HCT116 (cell line): Measurements from ENCODE around the gene ZNF469. TPM values are rescaled to one million over a fixed set of nuclear protein-coding genes. Genes with fewer than 3 reads are reported as not detected.

Source experiments
- ATAC-seq: fragments of 200-7000 bp; cut with Tn5 transposase; 2 replicates; pipeline ENCODE4 v1.9.1; 2020; ENCODE audit warnings: mild to moderate bottlenecking, moderate library complexity
- BruUV-seq: library from RNA; stranded (reverse); fragments of 400-500 nt; replicated peaks from 2 replicates; lab custom pipeline; 2021; lab: Mats Ljungman, UMichigan
- CTCF ChIA-PET: fragments of 300-600 bp; sonication (Branson Sonifier 250); formaldehyde crosslinking; loops from one replicate; lab custom pipeline; 2021; ENCODE audit warnings: antibody characterized with exemption; lab: Charles Lee
- POLR2A ChIA-PET: fragments of 300-600, 350-600 bp; sonication (Branson Sonifier 250); formaldehyde crosslinking; loops from one replicate; lab custom pipeline; 2021; ENCODE audit warnings: antibody characterized with exemption; lab: Charles Lee
- RAD21 ChIA-PET, 2 experiments: fragments of 300-600 bp; sonication (Branson Sonifier 250); formaldehyde crosslinking; loops; one replicate each; lab custom pipeline; 2023; ENCODE audit warnings: low total read pairs in 2 of 2; ENCODE audit not compliant: uncharacterized antibody in 2 of 2, unreplicated experiment in 2 of 2, low non-redundant PET in 1 of 2; lab: Charles Lee
- DNase-seq: peaks from one replicate; pipeline ENCODE4 v3.0.0-alpha.2; 2010; ENCODE audit warnings: low read depth, low spot score
- H2AFZ ChIP-seq: fragments of 200-600 bp; shearing (Covaris generic), sonication (generic); 2 replicates; pipeline ENCODE4 v1.6.1; 2017; ENCODE audit warnings: low read depth, mixed run types, mixed read lengths, antibody characterized with exemption, low read length; ENCODE audit not compliant: poor library complexity, severe bottlenecking
- H3K27ac ChIP-seq: 2 replicates; pipeline ENCODE4 v1.5.1; 2012; ENCODE audit warnings: low read depth, low read length
- H3K27me3 ChIP-seq: fragments of 200-600 bp; sonication (generic); 2 replicates; pipeline ENCODE4 v1.6.1; 2016; ENCODE audit warnings: mixed run types, low read length, mixed read lengths; ENCODE audit not compliant: insufficient read depth
- H3K36me3 ChIP-seq, 2 experiments: fragments of 200-500 bp in 1 of 2; fragments of 200-600 bp in 1 of 2; sonication (Bioruptor generic) in 1 of 2; sonication (generic) in 1 of 2; 2 replicates each; pipeline versions ENCODE4 v1.5.1 to v1.6.1; 2014 to 2016; ENCODE audit warnings: low read length in 2 of 2, inconsistent platforms in 1 of 2, mixed read lengths in 1 of 2, mixed run types in 1 of 2; ENCODE audit not compliant: insufficient read depth in 2 of 2, control insufficient read depth in 1 of 2
- H3K4me1 ChIP-seq, 2 experiments: fragments of 200-600 bp in 1 of 2; sonication (generic) in 1 of 2; 2 replicates each; pipeline versions ENCODE4 v1.5.1 to v1.6.1; 2012 to 2017; ENCODE audit warnings: low read length in 2 of 2, inconsistent platforms in 1 of 2, mild to moderate bottlenecking in 1 of 2, mixed read lengths in 1 of 2, mixed run types in 1 of 2, moderate library complexity in 1 of 2; ENCODE audit not compliant: insufficient read depth in 2 of 2, control insufficient read depth in 1 of 2
- H3K4me2 ChIP-seq: fragments of 200-600 bp; sonication (generic); 2 replicates; pipeline ENCODE4 v1.6.1; 2017; ENCODE audit warnings: mixed run types, low read length, mixed read lengths
- H3K4me3 ChIP-seq, 2 experiments: fragments of 200-600 bp in 1 of 2; sonication (generic) in 1 of 2; replicated peaks in 1 of 2; 2 replicates each; pipeline ENCODE4 v1.5.1; 2011 to 2016; ENCODE audit warnings: low read length in 2 of 2, control low read depth in 1 of 2, low read depth in 1 of 2, mild to moderate bottlenecking in 1 of 2, mixed read lengths in 1 of 2, mixed run types in 1 of 2
- H3K79me2 ChIP-seq: fragments of 200-600 bp; sonication (generic); 2 replicates; pipeline ENCODE4 v1.6.1; 2017; ENCODE audit warnings: mild to moderate bottlenecking, mixed run types, low read length, moderate library complexity, mixed read lengths; ENCODE audit not compliant: insufficient read depth
- H3K9ac ChIP-seq: fragments of 200-600 bp; sonication (generic); 2 replicates; pipeline ENCODE4 v1.6.1; 2016; ENCODE audit warnings: low read length, mixed read lengths
- H3K9me2 ChIP-seq: fragments of 200-600 bp; sonication (generic), shearing (Covaris generic); 2 replicates; pipeline ENCODE4 v1.6.1; 2017; ENCODE audit warnings: mixed run types, mild to moderate bottlenecking, moderate library complexity; ENCODE audit not compliant: insufficient read depth
- H3K9me3 ChIP-seq, 2 experiments: fragments of 200-500 bp in 1 of 2; fragments of 200-600 bp in 1 of 2; sonication (Bioruptor generic) in 1 of 2; sonication (generic) in 1 of 2; 2 replicates each; pipeline ENCODE4 v1.6.1; 2014 to 2017; ENCODE audit warnings: low read length in 2 of 2, mixed read lengths in 2 of 2, inconsistent platforms in 1 of 2, low read depth in 1 of 2, mild to moderate bottlenecking in 1 of 2, mixed run types in 1 of 2, moderate library complexity in 1 of 2; ENCODE audit not compliant: control insufficient read depth in 1 of 2, insufficient read depth in 1 of 2
- H4K20me1 ChIP-seq: fragments of 200-600 bp; sonication (generic), shearing (Covaris generic); 2 replicates; pipeline ENCODE4 v1.6.1; 2017; ENCODE audit warnings: mixed run types, mild to moderate bottlenecking, moderate library complexity; ENCODE audit not compliant: insufficient read depth
- CBX3 ChIP-seq: IDR thresholded peaks from 2 replicates; pipeline ENCODE4 v1.6.1; 2012; ENCODE audit warnings: low read depth
- ELF1 ChIP-seq: IDR thresholded peaks from 2 replicates; pipeline ENCODE4 v1.6.1; 2012; ENCODE audit warnings: low read depth, borderline replicate concordance
- EZH2phosphoT487 ChIP-seq: fragments of 200-600 bp; IDR thresholded peaks from 2 replicates; pipeline ENCODE4 v1.6.1; 2018; ENCODE audit warnings: antibody characterized with exemption, borderline replicate concordance
- FOSL1 ChIP-seq: IDR thresholded peaks from 2 replicates; pipeline ENCODE4 v1.6.1; 2012; ENCODE audit warnings: low read depth
- POLR2A ChIP-seq: IDR thresholded peaks from 2 replicates; pipeline ENCODE4 v1.7.0; 2011; ENCODE audit warnings: borderline replicate concordance; ENCODE audit not compliant: insufficient read depth, insufficient read length; ENCODE audit errors: extremely low read depth
- POLR2AphosphoS5 ChIP-seq: IDR thresholded peaks from 2 replicates; pipeline ENCODE4 v1.6.1; 2011; ENCODE audit warnings: mild to moderate bottlenecking, low read depth, low read length, moderate library complexity
- SIN3A ChIP-seq: IDR thresholded peaks from 2 replicates; pipeline ENCODE4 v1.6.1; 2012; ENCODE audit warnings: low read depth
- SP1 ChIP-seq: IDR thresholded peaks from 2 replicates; pipeline ENCODE4 v1.6.1; 2012; ENCODE audit warnings: low read depth
- SRF ChIP-seq: IDR thresholded peaks from 2 replicates; pipeline ENCODE4 v1.6.1; 2012; ENCODE audit warnings: low read depth
- intact Hi-C: fragments of 100-400 bp; cut with micrococcal nuclease; formaldehyde crosslinking; loops from 2 replicates; pipeline ENCODE4 v1.10.0; 2022
- total RNA-seq: library from RNA; stranded (reverse); gene quantifications from one replicate; pipeline ENCODE4 v1.2.1, GENCODE V29; 2021; ENCODE audit not compliant: unreplicated experiment
- TF ChIP-seq, protein P1 (sequence below): IDR thresholded peaks from 2 replicates; pipeline ENCODE4 v1.6.1; 2012
- TF ChIP-seq, protein P2 (sequence below): IDR thresholded peaks from 2 replicates; pipeline ENCODE4 v1.6.1; 2012

The ZNF469 gene
- total RNA-seq, 1 experiment from 2014 or later = 5.9 TPM

DNA sequence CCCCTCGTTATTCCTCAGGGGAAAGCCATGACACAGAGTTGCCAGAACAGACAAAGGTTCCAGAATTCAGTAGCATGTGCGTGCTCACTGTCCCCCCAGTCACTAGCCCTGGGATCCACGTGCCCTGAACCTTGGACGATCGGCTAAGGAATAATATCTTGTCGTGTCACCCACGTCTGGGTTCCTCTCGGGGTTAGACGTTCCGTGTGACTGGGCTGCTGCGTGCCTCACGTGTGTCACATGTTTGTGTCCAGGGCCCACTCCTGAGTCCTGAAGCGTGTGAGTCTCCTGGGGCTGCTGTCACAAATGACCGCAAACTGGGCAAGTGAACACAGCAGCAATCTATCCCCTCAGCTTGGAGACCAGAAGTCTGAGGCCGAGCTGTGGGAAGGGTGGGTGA lies 12.4 kb upstream of the ZNF469 start:
- Histone ChIP-seq H4K20me1 (no peaks in the 10 kb centered on the region), H3K79me2 (no peaks in the 10 kb centered on the region), H3K4me1 (no peaks in the 10 kb centered on the region), H3K9ac (no peak overlapping the region), H3K36me3 (no peaks in the 10 kb centered on the region), H3K27ac (no peak overlapping the region), H3K9me3 (no peaks in the 10 kb centered on the region; a peak in 1 of 4 replicates)
- DNase-seq = no peak
- intact Hi-C loops = no loop called here
- RAD21 ChIA-PET = no interaction called here
- CTCF ChIA-PET = no interaction called here
- POLR2A ChIA-PET = no interaction called here
- no TSS peak for BruUV-seq
- no peak for ATAC-seq
- TF ChIP-seq POLR2A = no peak
- no peak for TF ChIP-seq EZH2phosphoT487
- TF ChIP-seq SIN3A = no peak
- no peak for TF ChIP-seq CBX3
- TF ChIP-seq, all 23 proteins: peak for 0
- Histone ChIP-seq H3K9me2 (no peaks in the 10 kb centered on the region), H3K4me3 (no peak overlapping the region), H3K27me3 (no peaks in the 10 kb centered on the region), H2AFZ (no peak overlapping the region), H3K4me2 (no peak overlapping the region)

DNA sequence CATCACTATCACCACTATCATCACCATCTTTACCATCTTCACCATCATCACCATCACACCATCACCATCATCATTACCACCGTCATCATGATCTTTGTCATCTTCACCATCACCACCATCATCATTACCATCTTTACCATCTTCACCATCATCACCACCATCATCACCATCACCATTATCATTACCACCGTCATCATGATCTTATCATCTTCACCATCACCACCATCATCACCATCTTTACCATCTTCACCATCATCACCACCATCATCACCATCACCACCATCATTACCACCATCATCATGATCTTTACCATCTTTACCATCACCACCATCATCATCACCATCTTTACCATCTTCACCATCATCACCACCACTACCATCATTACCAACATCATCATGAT lies 10.2 kb upstream of the ZNF469 start:
- RAD21 ChIA-PET = no interaction called here
- H3K9ac ChIP-seq = no peak overlapping the region
- H3K9me3 ChIP-seq = no peaks in the 10 kb centered on the region; a peak in 1 of 4 replicates
- H3K4me1 ChIP-seq = no peaks in the 10 kb centered on the region
- BruUV-seq = no TSS peak
- no peaks in the 10 kb centered on the region for H3K27me3 ChIP-seq
- H4K20me1 ChIP-seq = no peaks in the 10 kb centered on the region
- DNase-seq (no peak), ATAC-seq (no peak)
- TF ChIP-seq SP1 (no peak), EZH2phosphoT487 (no peak), SRF (no peak), ELF1 (no peak), POLR2AphosphoS5 (no peak), FOSL1 (no peak)
- TF ChIP-seq, protein P1, sequence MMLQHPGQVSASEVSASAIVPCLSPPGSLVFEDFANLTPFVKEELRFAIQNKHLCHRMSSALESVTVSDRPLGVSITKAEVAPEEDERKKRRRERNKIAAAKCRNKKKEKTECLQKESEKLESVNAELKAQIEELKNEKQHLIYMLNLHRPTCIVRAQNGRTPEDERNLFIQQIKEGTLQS = no peak
- TF ChIP-seq, protein P2, sequence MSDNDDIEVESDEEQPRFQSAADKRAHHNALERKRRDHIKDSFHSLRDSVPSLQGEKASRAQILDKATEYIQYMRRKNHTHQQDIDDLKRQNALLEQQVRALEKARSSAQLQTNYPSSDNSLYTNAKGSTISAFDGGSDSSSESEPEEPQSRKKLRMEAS = no peak
- no peak overlapping the region for H3K4me3 ChIP-seq
- H3K9me2 ChIP-seq = no peaks in the 10 kb centered on the region
- no peak overlapping the region for H2AFZ ChIP-seq
- intact Hi-C loops = no loop called here
- no peaks in the 10 kb centered on the region for H3K79me2 ChIP-seq
- H3K36me3 ChIP-seq = no peaks in the 10 kb centered on the region
- CTCF ChIA-PET = no interaction called here
- POLR2A ChIA-PET = no interaction called here
- no peak overlapping the region for H3K4me2 ChIP-seq
- no peak overlapping the region for H3K27ac ChIP-seq
